Adipose tissue (tissue), 3 donors: ENCODE data around the gene TREM2. TPM values are rescaled to one million over a fixed set of nuclear protein-coding genes. Genes with fewer than 3 reads are reported as not detected.

Experiments
- H3K27ac ChIP-seq: one replicate; pipeline ENCODE4 v1.5.1; 2013; ENCODE audit warnings: low read depth, low read length
- WGBS, 3 donors: extraction: QIAGEN DNeasy Blood & Tissue Kit; methylation state at CpG; one replicate each; pipeline ENCODE4 v1.1.7; 2013; 5-methylcytosine and 5-hydroxymethylcytosine counted together
- polyA plus RNA-seq, 3 donors: library from polyadenylated mRNA; stranded (reverse); fragments of 200-250 nt; gene quantifications; one replicate each; pipeline ENCODE4 v1.2.3, GENCODE V29; 2013
- donor health status: healthy with polysubstance abuse.
- donor health status: Bipolar disorder and iron deficiency.
- donor health status: healthy.

Gene TREM2
- polyA plus RNA-seq, 3 donors, result 0.53 to 2.3 TPM; not detected in 1

DNA sequence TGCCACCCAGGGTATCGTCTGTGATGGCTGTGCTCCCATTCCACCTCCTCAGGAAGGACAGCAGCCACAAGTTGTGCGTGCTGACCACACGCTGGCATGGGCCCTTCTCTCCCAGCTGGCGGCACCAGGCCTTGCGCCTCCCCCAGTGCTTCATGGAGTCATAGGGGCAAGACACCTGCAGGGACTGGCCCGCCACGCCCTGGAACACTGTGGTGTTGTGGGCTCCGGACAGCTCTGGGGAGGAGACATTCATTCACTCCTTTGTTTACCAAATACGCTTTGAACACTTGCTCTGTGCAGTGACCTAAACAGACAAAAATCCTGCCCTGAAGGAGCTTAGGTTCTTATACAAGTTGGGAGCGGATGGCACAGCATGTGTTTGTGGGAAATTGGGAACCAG lies 1.5 kb downstream of the TREM2 start:
- no peak overlapping the region for H3K27ac ChIP-seq
- WGBS, 3 donors, result 85 to 93% (median 91%) methylated on average over 10 of the region's 10 CpGs

DNA sequence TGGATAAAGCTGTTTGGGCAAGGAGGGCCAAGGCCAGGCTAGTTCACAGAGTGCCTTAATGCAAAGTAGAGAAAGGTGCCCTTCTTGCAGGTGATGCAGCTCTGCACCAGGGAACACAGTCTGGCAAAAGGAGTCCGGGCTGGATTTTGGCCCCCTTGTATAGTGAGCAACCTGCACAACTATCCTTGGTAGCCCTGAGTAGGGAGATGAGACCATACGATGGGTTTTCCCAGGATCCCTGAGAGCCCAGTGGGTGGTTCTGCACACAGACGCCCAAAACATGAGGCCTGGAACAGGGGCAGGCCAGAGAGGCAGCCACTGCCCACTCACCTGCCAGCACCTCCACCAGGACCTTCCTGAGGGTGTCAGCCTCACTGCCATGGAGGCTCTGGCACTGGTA lies 2.0 kb downstream of the TREM2 start:
- no peak overlapping the region for H3K27ac ChIP-seq
- WGBS, 3 donors, result 69 to 81% (median 77%) methylated on average over 3 of the region's 3 CpGs

DNA sequence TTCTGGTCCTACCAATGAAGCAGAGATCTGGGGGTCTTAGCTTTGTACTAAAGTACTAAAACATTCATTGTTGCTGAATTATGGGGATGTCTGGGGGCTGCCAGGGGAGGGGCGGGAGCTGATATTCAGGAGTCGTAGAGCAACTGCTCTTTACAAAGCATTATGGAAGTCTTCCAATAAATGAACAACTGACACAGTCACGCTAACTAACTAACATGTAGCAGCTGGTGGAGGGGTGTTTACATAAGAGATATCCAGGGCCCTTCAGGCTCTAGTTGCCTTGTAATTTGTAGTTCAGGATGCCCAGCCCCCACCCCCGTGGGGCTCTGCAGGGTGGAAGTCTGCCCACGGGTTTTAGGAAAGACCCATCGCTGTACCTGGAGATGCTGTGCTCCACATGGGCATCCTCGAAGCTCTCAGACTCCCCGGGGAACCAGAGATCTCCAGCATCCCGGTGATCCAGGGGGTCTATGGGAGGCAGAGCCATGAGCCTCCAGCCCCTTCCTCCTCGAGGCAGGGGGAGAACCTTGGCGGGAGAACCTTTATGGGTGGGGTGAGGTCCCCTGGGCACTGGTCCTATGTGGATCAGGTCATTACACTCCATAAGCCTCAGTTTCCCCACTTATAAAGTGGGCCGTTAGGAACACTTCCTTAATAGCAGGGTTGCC lies 3.4 kb downstream of the TREM2 start:
- no peak overlapping the region for H3K27ac ChIP-seq
- 69 to 71% (median 69%) methylated on average over 12 of the region's 12 CpGs for WGBS, 3 donors

DNA sequence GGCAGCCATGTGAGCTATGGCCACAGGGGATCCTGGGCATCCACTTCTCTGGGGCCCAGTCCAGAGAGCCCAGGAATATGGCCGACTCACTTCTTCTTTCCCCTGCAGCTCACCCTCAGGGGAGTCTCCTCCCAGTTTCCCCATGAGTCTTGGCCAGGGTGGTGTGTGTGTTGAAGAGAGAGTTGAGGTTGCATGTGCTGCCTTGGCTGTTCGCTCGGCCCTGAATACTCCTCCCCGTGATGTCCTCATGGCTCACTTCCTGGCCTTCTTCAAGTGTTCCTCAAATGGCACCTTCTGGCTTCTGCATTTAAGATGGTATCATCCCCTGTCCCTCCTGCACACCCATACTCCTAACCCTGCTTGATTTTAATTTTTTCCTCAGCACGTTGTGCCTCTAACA lies 5.6 kb downstream of the TREM2 start:
- WGBS, 3 donors, result 62 to 75% (median 67%) methylated on average over 5 of the region's 5 CpGs
- H3K27ac ChIP-seq, result no peak overlapping the region

DNA sequence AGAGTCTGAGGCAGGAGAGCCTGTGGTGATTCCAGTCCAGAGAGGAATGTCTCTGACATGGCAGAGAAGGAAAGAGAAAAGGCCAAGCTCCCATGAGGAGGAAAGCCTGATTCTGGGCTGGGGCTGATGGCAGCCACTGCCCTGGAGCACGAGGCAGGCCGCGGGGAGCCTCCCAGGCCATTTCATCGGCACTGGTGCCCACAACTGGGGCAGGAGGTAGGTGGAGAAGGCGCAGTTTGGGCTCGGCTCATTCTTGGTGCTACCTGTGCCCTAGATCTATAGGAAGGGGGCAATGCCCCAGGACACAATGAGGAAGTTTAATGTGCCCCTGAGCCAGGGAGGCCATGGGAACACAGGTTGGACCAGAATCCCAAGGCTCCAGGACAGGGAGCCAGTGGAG lies 6.1 kb downstream of the TREM2 start:
- H3K27ac ChIP-seq, result no peak overlapping the region
- WGBS, 3 donors, result 92 to 97% (median 95%) methylated on average over 6 of the region's 6 CpGs

DNA sequence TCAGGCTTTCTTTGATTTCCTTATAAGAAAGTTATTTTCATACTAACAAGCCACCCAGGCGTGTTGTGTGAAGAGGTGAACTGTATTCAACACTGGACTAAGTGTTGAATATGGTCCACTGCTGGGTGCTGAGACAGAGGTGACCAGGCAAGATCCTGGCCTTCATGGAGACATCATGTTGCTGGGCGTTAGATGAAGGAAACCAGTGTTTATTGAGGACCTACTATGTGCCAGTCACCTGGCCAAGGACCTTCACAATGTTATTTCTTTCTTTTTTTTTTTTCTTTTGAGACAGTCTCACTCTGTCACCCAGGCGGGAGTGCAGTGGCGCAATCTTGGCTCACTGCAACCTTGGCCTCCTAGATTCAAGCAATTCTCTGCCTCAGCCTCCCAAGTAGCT lies 6.9 kb downstream of the TREM2 start:
- 89 to 91% (median 90%) methylated on average over 4 of the region's 4 CpGs for WGBS, 3 donors

DNA sequence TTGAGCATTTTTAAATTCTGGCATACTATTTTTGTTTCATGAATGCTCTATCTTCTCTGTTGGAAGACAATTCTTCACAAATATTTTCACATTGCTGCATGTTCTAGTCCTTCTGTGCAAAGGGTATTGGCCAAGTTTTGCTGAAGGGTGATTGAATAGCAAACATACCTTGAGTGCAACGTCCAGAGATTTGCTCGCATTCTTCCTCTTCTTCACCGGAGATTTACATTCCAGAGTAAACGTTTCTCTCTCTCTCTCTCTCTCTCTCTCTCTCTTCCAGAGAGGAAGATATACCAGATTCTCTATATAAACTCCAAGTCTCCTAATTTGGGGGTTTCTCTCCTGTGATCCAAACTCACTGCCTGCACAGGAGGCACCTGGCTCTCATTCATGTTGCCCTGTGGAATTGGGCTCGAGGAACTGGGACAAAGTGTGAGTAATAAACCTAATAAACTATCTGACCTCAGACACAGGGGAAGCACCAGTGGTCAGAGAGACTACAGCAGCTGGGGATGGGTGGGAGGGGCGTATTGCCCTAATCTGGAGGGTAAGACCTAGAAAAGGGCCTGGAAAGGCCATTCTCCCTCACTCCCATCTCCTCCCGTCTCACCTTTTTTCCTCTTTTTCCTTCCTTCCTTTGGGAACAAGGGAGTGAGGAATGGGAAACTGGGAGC lies 7.6 kb downstream of the TREM2 start:
- 40 to 52% (median 51%) methylated on average over 7 of the region's 7 CpGs for WGBS, 3 donors
- no peak overlapping the region for H3K27ac ChIP-seq

More for the DNA sequence above, 6.9 kb downstream of the TREM2 start:
- no peak overlapping the region for H3K27ac ChIP-seq

DNA sequence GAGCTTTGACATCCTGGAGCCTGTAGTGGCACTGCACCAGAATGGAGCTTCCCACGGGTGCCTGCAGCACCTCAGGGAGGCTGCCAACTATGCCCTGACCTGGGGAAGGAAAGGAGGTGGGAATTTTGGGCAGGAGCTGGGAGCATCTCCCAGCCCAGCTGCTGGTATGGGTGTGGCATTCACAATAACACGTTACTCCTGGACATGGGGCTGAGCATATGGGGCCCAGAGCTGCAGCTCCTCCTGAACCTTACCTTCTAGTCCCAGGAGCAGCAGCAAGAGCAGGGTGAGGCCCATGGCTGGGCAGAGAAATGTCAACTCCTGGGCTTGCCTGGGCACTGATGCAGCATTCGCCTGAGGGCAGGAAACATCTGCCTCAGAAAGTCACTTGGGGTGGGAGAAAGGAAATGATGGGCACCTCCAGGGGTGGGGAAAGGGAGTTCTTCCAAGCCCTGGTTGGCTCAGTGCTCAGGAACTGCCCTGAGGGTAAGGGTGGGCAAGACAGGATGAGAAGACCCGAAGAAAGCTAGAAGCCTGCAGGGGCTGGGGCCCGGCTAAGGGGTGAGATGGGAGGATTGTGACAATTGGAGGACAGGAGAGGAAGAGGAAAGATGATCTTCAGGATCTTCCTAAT lies 8.8 kb downstream of the TREM2 start, which contains the start of gene TREML1:
TREML1 (minus strand) TSS at position 356 of the 634 bp plus-strand sequence; CDS start at position 297, 59 bp downstream.
- WGBS, 3 donors, result 45 to 77% (median 54%) methylated on average over 5 of the region's 5 CpGs
- H3K27ac ChIP-seq, result no peak within 1 kb of the TSS

DNA sequence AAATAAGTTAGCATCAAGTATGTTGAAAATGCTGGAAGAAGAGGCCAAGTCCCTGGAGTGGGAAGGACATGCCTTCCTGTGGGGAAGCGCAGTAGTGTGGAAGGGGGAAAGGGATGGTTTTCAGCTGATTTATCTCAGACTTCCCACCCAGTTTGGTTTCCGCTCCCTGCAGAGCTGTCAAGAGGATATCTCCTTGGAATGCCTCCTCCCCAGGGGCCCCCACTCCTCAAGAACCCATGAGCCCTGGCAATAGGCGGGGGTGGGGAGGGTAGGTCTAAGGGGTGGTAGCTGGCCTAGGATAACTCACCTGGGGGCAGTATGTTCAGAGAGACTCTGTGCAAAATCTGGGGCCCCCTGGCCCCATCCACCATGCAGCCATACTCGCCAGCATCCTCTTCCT lies 9.5 kb downstream of the TREM2 start:
- 72 to 79% (median 73%) methylated on average over 4 of the region's 4 CpGs for WGBS, 3 donors
- H3K27ac ChIP-seq, result no peak overlapping the region

DNA sequence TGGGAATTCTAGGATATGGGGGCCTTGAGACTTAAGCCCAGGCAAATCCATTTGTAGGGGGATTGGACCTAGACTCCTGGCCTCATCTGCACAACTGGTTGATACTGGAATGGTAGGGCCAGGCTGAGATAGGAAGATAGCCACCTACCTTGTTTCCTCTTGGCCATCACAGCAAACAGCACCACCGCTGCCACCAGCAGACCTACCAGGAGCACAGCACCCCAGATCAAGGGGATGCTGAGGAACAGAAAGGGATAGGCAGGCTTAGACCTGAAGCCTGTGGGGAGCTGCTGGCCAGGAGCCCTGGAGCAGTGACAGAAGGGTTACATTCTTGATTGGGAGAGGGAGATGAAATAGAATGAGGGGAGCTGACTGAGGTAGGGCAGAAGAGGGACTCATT lies 12.2 kb downstream of the TREM2 start:
- 83 to 98% (median 94%) methylated on average over 1 of the region's 1 CpG for WGBS, 3 donors
- no peak overlapping the region for H3K27ac ChIP-seq

DNA sequence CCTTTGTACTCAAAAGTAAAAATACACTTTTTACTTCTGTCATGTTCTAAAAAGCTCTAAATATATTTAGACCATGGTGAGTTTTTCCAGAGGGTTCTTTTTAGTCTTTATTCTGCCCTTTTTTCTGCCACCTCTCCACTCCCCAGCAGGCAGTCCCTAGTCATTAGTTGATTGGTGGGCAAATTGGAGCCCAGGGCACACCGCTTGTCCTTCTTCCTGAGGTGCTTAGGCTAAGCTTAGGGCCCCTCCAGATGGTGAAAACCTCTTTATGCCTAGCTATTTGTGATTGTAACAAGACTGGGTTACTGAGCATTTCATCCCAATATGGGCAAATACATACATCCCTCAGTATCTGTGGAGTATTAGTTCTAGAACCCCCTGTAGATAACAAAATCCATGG lies 15.0 kb downstream of the TREM2 start:
- 100% methylated on average over 1 of the region's 1 CpG for WGBS, 3 donors
- no peak overlapping the region for H3K27ac ChIP-seq

DNA sequence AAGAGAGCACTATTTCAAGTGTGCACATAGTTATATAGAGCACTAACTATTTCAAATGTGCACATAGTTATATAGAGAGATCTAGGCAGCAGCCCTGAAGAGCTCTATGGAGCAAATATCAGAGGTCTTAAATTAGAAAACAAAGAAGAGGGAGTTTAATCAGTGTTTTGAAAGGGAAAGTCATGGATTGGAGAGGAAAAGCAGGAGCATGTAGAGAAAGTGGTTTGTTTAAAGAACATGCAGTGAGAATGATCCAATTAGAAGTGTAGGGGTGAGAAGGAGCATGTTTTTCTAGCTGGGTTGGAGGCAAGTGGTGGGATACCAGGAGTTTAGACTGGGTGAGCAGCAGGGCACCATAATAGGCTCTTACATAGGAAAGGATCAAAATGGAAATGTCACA lies 26.0 kb downstream of the TREM2 start:
- no peak overlapping the region for H3K27ac ChIP-seq

DNA sequence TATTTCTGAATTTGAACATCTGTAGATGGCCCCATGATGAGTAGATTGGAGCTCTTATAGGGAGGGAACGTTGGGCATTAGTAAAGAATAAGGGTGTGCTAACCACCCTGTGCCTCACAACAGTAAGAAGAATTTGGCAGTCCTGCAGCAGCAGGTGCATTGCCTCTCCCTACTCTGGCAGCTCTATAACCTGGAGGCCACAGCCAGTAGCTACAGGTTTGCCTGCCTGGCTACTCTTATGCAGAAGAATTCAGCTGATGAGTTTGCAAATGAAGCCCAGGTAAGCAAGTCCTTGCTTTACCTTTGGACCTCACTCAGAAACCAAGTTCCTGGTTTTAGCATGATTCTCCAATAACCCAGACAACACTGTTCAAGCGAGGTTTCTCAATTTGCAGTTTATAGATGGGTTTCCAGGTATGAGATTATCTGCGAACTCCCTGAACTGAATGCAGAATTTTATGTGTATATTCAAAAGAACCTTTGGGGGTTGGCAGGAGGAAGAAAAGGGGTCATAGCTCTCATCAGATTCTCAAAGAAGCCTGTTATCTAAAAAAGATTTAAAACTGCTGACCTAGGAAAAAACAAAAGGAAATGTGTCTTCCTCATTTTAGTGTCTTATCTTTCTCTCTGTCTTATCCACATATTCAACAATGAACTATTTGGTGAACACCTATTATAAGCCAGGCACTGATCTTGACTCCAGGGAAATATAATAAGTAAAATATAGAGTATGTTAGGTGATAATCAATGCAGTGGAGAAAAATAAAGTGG lies 27.7 kb downstream of the TREM2 start:
- WGBS, 3 donors, result 89 to 92% (median 92%) methylated on average over 3 of the region's 3 CpGs
- no peak overlapping the region for H3K27ac ChIP-seq

DNA sequence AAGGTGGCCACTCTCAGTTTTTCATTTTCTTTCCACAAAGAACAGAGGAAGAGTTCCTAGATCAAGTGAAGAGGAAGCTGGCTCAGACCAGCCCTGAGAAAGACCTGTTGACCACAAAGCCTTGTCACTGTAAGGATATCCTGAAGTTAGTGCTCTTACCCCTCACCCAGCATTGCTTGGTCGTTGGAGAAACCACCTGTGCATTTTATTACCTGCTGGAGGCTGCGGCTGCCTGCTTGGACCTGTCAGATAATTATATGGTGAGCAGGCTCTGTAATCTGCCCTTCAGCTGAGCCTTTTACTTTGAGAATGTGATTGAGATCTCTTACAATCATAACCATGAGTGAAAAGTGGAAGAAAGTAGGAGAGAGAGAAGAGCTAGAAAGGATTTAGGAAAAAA lies 30.7 kb downstream of the TREM2 start:
- no peak overlapping the region for H3K27ac ChIP-seq
- WGBS, 3 donors, result 51 to 58% (median 52%) methylated on average over 2 of the region's 2 CpGs

DNA sequence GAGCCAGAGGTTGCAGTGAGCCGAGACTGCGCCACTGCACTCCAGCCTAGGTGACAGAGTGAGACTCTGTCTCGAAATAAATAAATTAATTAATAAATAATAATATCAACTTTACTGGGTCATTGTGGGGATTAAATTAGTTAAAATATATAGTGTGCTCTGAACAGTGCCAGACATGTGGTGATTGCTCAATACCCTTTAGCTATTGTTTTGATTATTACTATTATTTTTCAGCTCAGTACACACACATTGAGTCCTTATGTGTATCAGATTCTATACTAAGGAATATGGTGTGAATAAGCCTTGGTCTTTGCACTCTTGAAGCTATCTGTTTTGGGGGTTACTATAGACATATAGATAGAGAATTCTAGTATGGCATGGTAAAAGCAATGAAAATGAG lies 37.6 kb downstream of the TREM2 start:
- 98 to 100% (median 98%) methylated on average over 3 of the region's 3 CpGs for WGBS, 3 donors
- no peak overlapping the region for H3K27ac ChIP-seq

DNA sequence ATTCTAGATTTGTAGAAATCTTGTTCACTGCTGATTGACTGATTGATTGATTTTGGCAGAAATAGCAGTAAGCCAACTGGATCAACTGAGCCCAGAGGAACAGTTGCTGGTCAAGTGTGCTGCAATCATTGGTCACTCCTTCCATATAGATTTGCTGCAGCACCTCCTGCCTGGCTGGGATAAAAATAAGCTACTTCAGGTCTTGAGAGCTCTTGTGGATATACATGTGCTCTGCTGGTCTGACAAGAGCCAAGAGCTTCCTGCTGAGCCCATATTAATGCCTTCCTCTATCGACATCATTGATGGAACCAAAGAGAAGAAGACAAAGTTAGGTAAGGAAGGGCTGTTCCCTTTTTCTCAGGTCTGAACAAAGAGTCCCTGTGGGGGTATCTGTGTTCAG lies 40.0 kb downstream of the TREM2 start:
- H3K27ac ChIP-seq, result no peak overlapping the region
- 87 to 95% (median 90%) methylated on average over 1 of the region's 1 CpG for WGBS, 3 donors

DNA sequence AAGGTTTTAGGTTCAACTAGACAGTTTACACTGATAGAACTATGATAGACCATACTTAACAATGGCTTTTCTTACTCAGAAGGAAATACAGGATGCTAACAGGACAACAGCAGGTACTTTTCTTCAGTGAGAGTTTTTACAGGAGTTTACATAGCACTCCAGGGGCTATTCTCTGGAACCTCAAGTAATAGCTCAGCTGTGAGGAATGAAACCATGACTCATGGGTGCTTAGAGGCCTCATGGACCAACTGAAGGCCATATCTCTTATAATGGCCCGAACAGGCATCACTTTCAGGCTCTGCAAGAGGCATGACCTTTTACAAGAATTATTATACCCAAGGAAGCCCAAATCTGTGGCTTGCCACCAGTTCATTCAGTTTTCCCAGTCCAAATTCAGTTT lies 40.5 kb downstream of the TREM2 start:
- no peak overlapping the region for H3K27ac ChIP-seq
- WGBS, 3 donors, result 87 to 100% (median 95%) methylated on average over 1 of the region's 1 CpG

DNA sequence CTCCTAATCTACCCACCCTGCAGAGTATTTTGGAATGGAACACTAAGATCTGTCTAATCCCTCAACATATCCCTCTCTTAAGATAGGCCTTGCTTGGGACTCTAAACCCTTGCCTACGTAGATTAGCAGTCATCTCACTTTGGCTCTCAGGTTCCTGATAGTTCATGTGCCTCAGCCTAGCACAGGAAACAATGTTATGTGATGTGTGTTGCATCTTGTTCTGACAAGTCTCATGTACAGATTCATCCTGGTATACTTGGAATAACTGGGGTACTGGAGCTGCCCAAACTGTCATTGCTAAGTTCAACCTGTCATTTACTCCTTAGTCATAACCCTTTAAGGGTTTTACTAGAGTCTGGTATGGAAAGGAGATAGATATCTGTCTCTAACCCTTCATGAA lies 42.9 kb downstream of the TREM2 start:
- 92 to 97% (median 97%) methylated on average over 1 of the region's 1 CpG for WGBS, 3 donors

DNA sequence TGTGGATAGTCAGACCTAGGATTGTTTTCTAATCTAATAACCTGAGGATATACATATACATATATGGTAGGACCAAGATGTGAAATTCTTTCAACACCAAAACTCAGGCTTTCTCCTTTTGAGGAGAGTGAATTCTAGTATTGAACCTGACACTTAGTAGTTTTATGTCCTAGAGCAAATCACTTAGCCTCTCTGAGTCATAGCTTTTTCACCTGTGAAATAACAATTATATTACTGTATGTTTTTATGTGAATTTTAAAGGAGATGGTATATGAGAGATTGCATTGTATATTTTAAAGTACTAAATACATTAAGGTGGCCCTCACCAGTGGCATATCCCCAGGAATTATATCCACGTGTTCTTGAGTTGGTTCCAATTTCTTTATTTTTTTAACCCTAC lies 43.4 kb downstream of the TREM2 start:
- 57 to 62% (median 59%) methylated on average over 1 of the region's 1 CpG for WGBS, 3 donors
- no peak overlapping the region for H3K27ac ChIP-seq

More for the DNA sequence above, 42.9 kb downstream of the TREM2 start:
- H3K27ac ChIP-seq, result no peak overlapping the region
